RWPE2 (cell line): Measurements from ENCODE around the gene MAN1C1.

ENCODE experiments used
- ATAC-seq: fragments of 200-7000 bp; cut with Tn5 transposase; 3 replicates; pipeline ENCODE4 v1.9.1; 2021; ENCODE audit warnings: low read depth
- DNase-seq: peaks from one replicate; pipeline ENCODE4 v3.0.0-alpha.2; 2020; ENCODE audit warnings: low spot score
- H3K27ac ChIP-seq: fragments of 450-650 bp; 2 replicates; pipeline ENCODE4 v1.5.1; 2017; ENCODE audit warnings: mild to moderate bottlenecking; ENCODE audit not compliant: poor library complexity, severe bottlenecking
- H3K27me3 ChIP-seq: fragments of 250-450 bp; sonication (Bioruptor Pico); 2 replicates; pipeline ENCODE4 v1.5.1; 2021; ENCODE audit warnings: mild to moderate bottlenecking, moderate library complexity; ENCODE audit not compliant: insufficient read depth, poor library complexity, severe bottlenecking
- H3K36me3 ChIP-seq: fragments of 250-450 bp; sonication (Bioruptor Pico); 2 replicates; pipeline ENCODE4 v1.5.1; 2020; ENCODE audit warnings: low read depth, mild to moderate bottlenecking, moderate library complexity
- H3K4me1 ChIP-seq: fragments of 250-450 bp; sonication (Bioruptor Pico); 2 replicates; pipeline ENCODE4 v1.5.1; 2021; ENCODE audit warnings: mild to moderate bottlenecking, moderate library complexity; ENCODE audit not compliant: insufficient read depth, poor library complexity, severe bottlenecking
- H3K4me3 ChIP-seq: fragments of 250-450 bp; sonication (Bioruptor Pico); 2 replicates; pipeline ENCODE4 v1.5.1; 2021; ENCODE audit warnings: mild to moderate bottlenecking, moderate library complexity; ENCODE audit not compliant: severe bottlenecking
- H3K9me3 ChIP-seq: fragments of 250-450 bp; sonication (Bioruptor Pico); 2 replicates; pipeline ENCODE4 v1.5.1; 2021; ENCODE audit warnings: mild to moderate bottlenecking, moderate library complexity; ENCODE audit not compliant: severe bottlenecking
- CTCF ChIP-seq: fragments of 450-650 bp; IDR thresholded peaks from one replicate; pipeline ENCODE4 v1.5.1; 2017; ENCODE audit warnings: mild to moderate bottlenecking, moderate library complexity; ENCODE audit not compliant: poor library complexity, severe bottlenecking

MAN1C1 gene

GRCh38 chr1:25712299-25712970 is 95.8 kb downstream of the MAN1C1 start:
- ATAC-seq: no peak
- Histone ChIP-seq H3K27ac (no peak overlapping the region), H3K36me3 (no peaks in the 10 kb centered on the region), H3K27me3 (no peaks in the 10 kb centered on the region), H3K4me3 (no peak overlapping the region), H3K4me1 (peaks cover 10% of the 10 kb centered on the region), H3K9me3 (no peaks in the 10 kb centered on the region)
- no peak for DNase-seq
- TF ChIP-seq CTCF: no peak

- ATAC-seq (no peak), DNase-seq (no peak)
- no peak overlapping the region for H3K4me3 ChIP-seq
- no peaks in the 10 kb centered on the region for H3K9me3 ChIP-seq
- H3K4me1 ChIP-seq: no peaks in the 10 kb centered on the region
- no peaks in the 10 kb centered on the region for H3K27me3 ChIP-seq
- no peak for TF ChIP-seq CTCF
- H3K27ac ChIP-seq: no peak overlapping the region
- H3K36me3 ChIP-seq: no peaks in the 10 kb centered on the region
These were observed 97.4 kb downstream of the MAN1C1 start for GRCh38 chr1:25713961-25714360.

- no peak for ATAC-seq
- no peak overlapping the region for H3K27ac ChIP-seq
- no peak for TF ChIP-seq CTCF
- no peaks in the 10 kb centered on the region for H3K9me3 ChIP-seq
- H3K27me3 ChIP-seq: no peaks in the 10 kb centered on the region
- H3K4me3 ChIP-seq: no peak overlapping the region
- DNase-seq: no peak
- H3K36me3 ChIP-seq: no peaks in the 10 kb centered on the region
- H3K4me1 ChIP-seq: no peaks in the 10 kb centered on the region
These were observed 97.9 kb downstream of the MAN1C1 start for GRCh38 chr1:25714372-25714931.

- Histone ChIP-seq H3K4me3 (no peak overlapping the region), H3K4me1 (no peaks in the 10 kb centered on the region), H3K9me3 (no peaks in the 10 kb centered on the region), H3K27me3 (no peaks in the 10 kb centered on the region), H3K36me3 (no peaks in the 10 kb centered on the region), H3K27ac (no peak overlapping the region)
- no peak for ATAC-seq
- DNase-seq: no peak
- no peak for TF ChIP-seq CTCF
These were observed 99.3 kb downstream of the MAN1C1 start for GRCh38 chr1:25715888-25716287.

GRCh38 chr1:25716320-25716719 is 99.7 kb downstream of the MAN1C1 start:
- H3K27ac ChIP-seq: no peak overlapping the region
- no peaks in the 10 kb centered on the region for H3K36me3 ChIP-seq
- H3K9me3 ChIP-seq: no peaks in the 10 kb centered on the region
- H3K27me3 ChIP-seq: no peaks in the 10 kb centered on the region
- H3K4me1 ChIP-seq: no peaks in the 10 kb centered on the region
- TF ChIP-seq CTCF: no peak
- ATAC-seq (no peak), DNase-seq (no peak)
- no peak overlapping the region for H3K4me3 ChIP-seq
